Measurements from ENCODE around the gene AK2. TPM values are rescaled to one million over a fixed set of nuclear protein-coding genes. Genes with fewer than 3 reads are reported as not detected.

AK2 gene
- total and polyA plus RNA-seq, 11 donors, result 101 to 292 (median 137) TPM

GRCh38 chr1:33082575-33083108 is 46.0 kb upstream of the AK2 start:
- no peak for DNase-seq
- TF ChIP-seq POLR2A (IDR thresholded peaks at IDR 0.05) (no peak), CTCF (IDR thresholded peaks at IDR 0.05) (no peak)
- intact Hi-C loops (cut with DNase I), result loop anchor here in 7 of 10 donors (2.0 to 10.0 kb wide), 8 partner anchors 148 to 678 kb away; partner anchors contain the start of genes FNDC5 (in 1 of the 7), S100PBP (in 1 of the 7) and YARS1 (in 1 of the 7)
- WGBS, 4 donors, result 84 to 86% (median 84%) methylated on average over 6 of the region's 6 CpGs
- peaks cover 0 to 11% (median 0%) of the 10 kb centered on the region in 9 donors for H3K36me3 ChIP-seq
- peaks cover 0 to 7% (median 0%) of the 10 kb centered on the region in 9 donors for H3K27me3 ChIP-seq
- H3K9me3 ChIP-seq, result no peaks in the 10 kb centered on the region
- H3K4me3 ChIP-seq, result peak overlapping the region in 5 of 12 donors; percentile 72 to 97 (median 81)
- peak overlapping the region in 1 of 12 donors; percentile 17 for H3K27ac ChIP-seq
- no peak for ATAC-seq
- H3K4me1 ChIP-seq, result peaks cover 0 to 27% (median 16%) of the 10 kb centered on the region in 12 donors

DNA sequence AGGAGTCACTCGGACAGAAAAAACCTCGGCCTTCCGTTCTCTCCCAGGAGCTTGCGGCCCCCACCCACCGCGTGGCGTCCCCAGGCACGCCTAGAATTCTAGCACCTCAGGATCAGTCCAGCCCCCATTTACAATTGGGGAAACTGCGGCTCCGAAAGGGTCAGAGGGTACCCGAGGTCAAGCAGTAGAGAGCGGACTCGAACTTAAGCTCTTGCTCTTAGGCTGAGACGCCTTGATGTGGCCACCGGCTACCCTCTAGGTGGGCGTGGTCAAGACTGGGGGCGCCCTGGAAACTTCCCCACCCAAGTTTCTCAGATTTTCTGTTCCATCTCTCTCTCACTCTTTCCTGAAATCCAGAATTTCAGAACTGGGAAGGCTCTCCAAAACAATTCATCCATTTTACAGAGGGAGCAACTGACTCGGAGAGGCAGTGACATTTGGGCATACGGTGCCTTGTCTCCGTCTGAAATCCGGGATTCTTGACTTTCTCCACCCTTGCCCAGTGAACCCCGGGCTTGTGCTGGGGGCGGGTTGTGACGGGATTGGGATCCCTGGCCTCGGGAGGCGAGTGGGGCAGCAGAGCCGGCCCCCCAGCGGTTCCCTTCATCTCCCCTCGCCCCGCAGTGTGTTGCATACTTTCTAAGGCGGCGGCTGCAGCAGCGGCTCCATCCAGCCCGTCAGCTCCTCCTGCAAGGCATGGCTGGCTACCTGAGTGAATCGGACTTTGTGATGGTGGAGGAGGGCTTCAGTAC is 45.0 kb upstream of the AK2 start:
- peaks cover 0 to 6% (median 0%) of the 10 kb centered on the region in 9 donors for H3K36me3 ChIP-seq
- peak overlapping the region; percentile 49 to 97 (median 75) for H3K4me3 ChIP-seq
- H3K27ac ChIP-seq, result peak overlapping the region in 9 of 12 donors; percentile 1 to 77 (median 58)
- H3K4me1 ChIP-seq, result peaks cover 0 to 27% (median 16%) of the 10 kb centered on the region in 12 donors
- 14 to 28% (median 20%) methylated on average over 25 to 35 of the region's 35 CpGs for WGBS, 4 donors
- DNase-seq (no peak), ATAC-seq (peak in 1 of 4 donors; percentile 23)
- no peaks in the 10 kb centered on the region for H3K9me3 ChIP-seq
- peaks cover 0 to 7% (median 0%) of the 10 kb centered on the region in 9 donors for H3K27me3 ChIP-seq
- intact Hi-C loops (cut with DNase I), result loop anchor here in 7 of 10 donors (2.0 to 10.0 kb wide), 8 partner anchors 147 to 677 kb away; partner anchors contain the start of genes FNDC5 (in 1 of the 7), S100PBP (in 1 of the 7) and YARS1 (in 1 of the 7)
- TF ChIP-seq POLR2A (IDR thresholded peaks at IDR 0.05) (no peak), CTCF (IDR thresholded peaks at IDR 0.05) (no peak)

DNA sequence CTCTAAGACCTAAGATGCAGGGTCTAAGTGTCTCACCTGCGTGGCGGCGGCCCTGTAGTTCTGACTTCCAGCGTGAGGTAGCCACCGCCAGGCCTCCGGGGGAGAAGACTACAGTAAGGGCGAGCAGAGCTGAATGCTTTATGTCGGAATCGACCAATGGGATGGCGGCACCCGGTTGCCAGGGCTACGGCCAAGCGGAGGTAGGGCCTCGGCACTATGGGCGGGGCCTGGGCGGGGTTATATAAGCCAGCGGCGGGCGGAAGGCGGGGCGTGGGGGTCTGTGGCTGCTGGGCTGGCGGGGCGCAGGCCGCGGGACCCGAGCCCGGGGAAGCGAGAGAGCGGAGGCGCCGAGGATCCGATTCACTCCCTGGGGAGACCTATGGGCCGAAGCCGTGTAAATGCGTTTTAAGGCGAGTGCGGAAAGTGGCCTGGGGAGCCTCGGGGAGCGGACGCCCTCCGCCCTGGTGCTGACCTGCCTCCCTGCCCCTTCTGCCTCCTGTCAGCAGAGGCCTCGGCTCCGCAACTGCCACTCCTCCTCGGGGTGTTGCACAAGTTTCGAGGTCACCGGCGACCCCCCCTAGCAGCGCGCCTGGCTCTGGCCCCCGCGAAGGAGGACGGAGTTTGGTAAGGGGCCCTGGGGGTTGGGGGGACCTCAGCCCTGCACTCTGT is 44.3 kb upstream of the AK2 start, which contains the start of gene AZIN2:
Gene AZIN2, plus strand, starts transcription at position 269 of the 669 bp plus-strand sequence. CDS start 1,097 bp downstream, outside the sequence.
- TF ChIP-seq CTCF (IDR thresholded peaks at IDR 0.05) (no peak), POLR2A (IDR thresholded peaks at IDR 0.05) (peak; percentile 62 to 89)
- ATAC-seq, result peak; percentile 93 to 99 (median 99)
- intact Hi-C loops (cut with DNase I), result loop anchor here in 7 of 10 donors (5.0 to 10.0 kb wide), 7 partner anchors 146 to 676 kb away; partner anchors contain the start of genes FNDC5 (in 1 of the 7), S100PBP (in 1 of the 7) and YARS1 (in 1 of the 7)

More for the DNA sequence above, 44.3 kb upstream of the AK2 start, which contains the start of gene AZIN2:
- Histone ChIP-seq H3K4me3 (peak within 1 kb of the TSS; percentile 49 to 97 (median 75)), H3K4me1 (peaks cover 0 to 23% (median 16%) of the 10 kb centered on the region in 12 donors), H3K36me3 (peaks cover 0 to 4% (median 0%) of the 10 kb centered on the region in 9 donors), H3K9me3 (no peaks in the 10 kb centered on the region), H3K27me3 (peaks cover 0 to 7% (median 0%) of the 10 kb centered on the region in 9 donors), H3K27ac (peak within 1 kb of the TSS in 9 of 12 donors; percentile 1 to 77 (median 58))
- 0 to 1% (median 0%) methylated on average over 38 to 52 of the region's 52 CpGs for WGBS, 4 donors
- DNase-seq, result peak; percentile 96 to 99 (median 97)
